ENCODE data around the gene SLC25A34.

Gene SLC25A34

GRCh38 chr1:15757575-15758342, 21.7 kb downstream of the SLC25A34 start:
- no peak for TF ChIP-seq POLR2A (IDR thresholded peaks at IDR 0.05; ENCODE audit: low read depth, low read length)
- no peak for TF ChIP-seq POLR2AphosphoS5 (IDR thresholded peaks at IDR 0.05; ENCODE audit: low read depth, low read length)
- no peak for TF ChIP-seq TAF1 (IDR thresholded peaks at IDR 0.05; ENCODE audit: borderline replicate concordance, low read depth, low read length)
- no peak for DNase-seq (ENCODE audit: insufficient read length)
- no peak for FAIRE-seq

GRCh38 chr1:15758343-15758931, 22.4 kb downstream of the SLC25A34 start, which contains the start of gene FBLIM1:
Gene FBLIM1 (plus strand): TSS chr1:15758795. CDS start chr1:15764984, 6,189 bp downstream.
- TF ChIP-seq POLR2AphosphoS5 (IDR thresholded peaks at IDR 0.05; ENCODE audit: low read depth, low read length) (no peak), POLR2A (IDR thresholded peaks at IDR 0.05; ENCODE audit: low read depth, low read length) (no peak), TAF1 (IDR thresholded peaks at IDR 0.05; ENCODE audit: borderline replicate concordance, low read depth, low read length) (no peak)
- no peak for FAIRE-seq
- DNase-seq (ENCODE audit: insufficient read length), result no peak

- DNase-seq (ENCODE audit: insufficient read length), result no peak
- no peak for FAIRE-seq
- TF ChIP-seq TAF1 (IDR thresholded peaks at IDR 0.05; ENCODE audit: borderline replicate concordance, low read depth, low read length) (no peak), POLR2AphosphoS5 (IDR thresholded peaks at IDR 0.05; ENCODE audit: low read depth, low read length) (no peak), POLR2A (IDR thresholded peaks at IDR 0.05; ENCODE audit: low read depth, low read length) (no peak)
These were observed 23.0 kb downstream of the SLC25A34 start for GRCh38 chr1:15758953-15759661.

GRCh38 chr1:15760520-15761211, 24.6 kb downstream of the SLC25A34 start:
- no peak for DNase-seq (ENCODE audit: insufficient read length)
- no peak for FAIRE-seq
- no peak for TF ChIP-seq POLR2A (IDR thresholded peaks at IDR 0.05; ENCODE audit: low read depth, low read length)
- no peak for TF ChIP-seq POLR2AphosphoS5 (IDR thresholded peaks at IDR 0.05; ENCODE audit: low read depth, low read length)
- no peak for TF ChIP-seq TAF1 (IDR thresholded peaks at IDR 0.05; ENCODE audit: borderline replicate concordance, low read depth, low read length)

- TF ChIP-seq POLR2A (IDR thresholded peaks at IDR 0.05; ENCODE audit: low read depth, low read length), result no peak
- DNase-seq (ENCODE audit: insufficient read length) (no peak), FAIRE-seq (no peak)
These were observed 25.5 kb downstream of the SLC25A34 start for GRCh38 chr1:15761366-15762128.

- FAIRE-seq (no peak), DNase-seq (ENCODE audit: insufficient read length) (no peak)
- no peak for TF ChIP-seq TAF1 (IDR thresholded peaks at IDR 0.05; ENCODE audit: borderline replicate concordance, low read depth, low read length)
- no peak for TF ChIP-seq POLR2AphosphoS5 (IDR thresholded peaks at IDR 0.05; ENCODE audit: low read depth, low read length)
- no peak for TF ChIP-seq POLR2A (IDR thresholded peaks at IDR 0.05; ENCODE audit: low read depth, low read length)
These were observed 26.5 kb downstream of the SLC25A34 start for GRCh38 chr1:15762546-15762945.

- DNase-seq (ENCODE audit: insufficient read length) (no peak), FAIRE-seq (no peak)
- no peak for TF ChIP-seq POLR2AphosphoS5 (IDR thresholded peaks at IDR 0.05; ENCODE audit: low read depth, low read length)
- no peak for TF ChIP-seq POLR2A (IDR thresholded peaks at IDR 0.05; ENCODE audit: low read depth, low read length)
- no peak for TF ChIP-seq TAF1 (IDR thresholded peaks at IDR 0.05; ENCODE audit: borderline replicate concordance, low read depth, low read length)
These were observed 28.3 kb downstream of the SLC25A34 start for GRCh38 chr1:15764269-15764764.

- no peak for FAIRE-seq
- no peak for DNase-seq (ENCODE audit: insufficient read length)
- no peak for TF ChIP-seq POLR2AphosphoS5 (IDR thresholded peaks at IDR 0.05; ENCODE audit: low read depth, low read length)
- TF ChIP-seq TAF1 (IDR thresholded peaks at IDR 0.05; ENCODE audit: borderline replicate concordance, low read depth, low read length), result no peak
- TF ChIP-seq POLR2A (IDR thresholded peaks at IDR 0.05; ENCODE audit: low read depth, low read length), result no peak
These were observed 28.8 kb downstream of the SLC25A34 start for GRCh38 chr1:15764890-15765289.

- TF ChIP-seq TAF1 (IDR thresholded peaks at IDR 0.05; ENCODE audit: borderline replicate concordance, low read depth, low read length), result no peak
- TF ChIP-seq POLR2AphosphoS5 (IDR thresholded peaks at IDR 0.05; ENCODE audit: low read depth, low read length), result no peak
- TF ChIP-seq POLR2A (IDR thresholded peaks at IDR 0.05; ENCODE audit: low read depth, low read length), result no peak
- no peak for FAIRE-seq
- DNase-seq (ENCODE audit: insufficient read length), result no peak
These were observed 29.6 kb downstream of the SLC25A34 start for GRCh38 chr1:15765495-15766194.

GRCh38 chr1:15767941-15768340, 31.9 kb downstream of the SLC25A34 start:
- FAIRE-seq (no peak), DNase-seq (ENCODE audit: insufficient read length) (no peak)
- TF ChIP-seq POLR2AphosphoS5 (IDR thresholded peaks at IDR 0.05; ENCODE audit: low read depth, low read length) (no peak), TAF1 (IDR thresholded peaks at IDR 0.05; ENCODE audit: borderline replicate concordance, low read depth, low read length) (no peak), POLR2A (IDR thresholded peaks at IDR 0.05; ENCODE audit: low read depth, low read length) (no peak)
